GM18517 (cell line): Measurements from ENCODE around the gene ZNF23.
A peak's percentile ranks its signal among the peaks of the same experiment; 100 is the strongest.

Experiments used
- ATAC-seq: cut with Tn5 transposase; IDR thresholded peaks from one replicate; pipeline ENCODE4 v1.9.1; 2021; ENCODE audit warnings: mild to moderate bottlenecking, moderate library complexity; ENCODE audit not compliant: unreplicated experiment

The ZNF23 gene

DNA sequence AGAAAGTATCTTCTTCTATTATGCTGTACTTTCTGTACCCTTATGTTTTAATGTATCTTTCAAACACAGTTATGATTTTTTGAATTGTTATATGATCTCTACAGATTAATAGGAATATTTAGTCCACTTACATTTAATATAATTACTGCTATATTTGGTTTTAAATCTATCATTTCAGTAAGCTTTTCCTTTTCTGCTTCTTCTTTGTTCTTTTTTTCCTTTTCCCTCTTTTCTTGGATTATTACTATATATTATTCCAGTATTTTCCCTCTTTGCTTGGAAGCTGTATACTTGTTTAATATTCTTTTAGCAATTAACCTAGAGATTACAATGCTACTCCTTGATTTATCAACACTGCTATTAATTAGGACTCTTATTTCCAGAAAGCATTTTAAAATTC, 33.7 kb downstream of the ZNF23 start:
- ATAC-seq = no peak

DNA sequence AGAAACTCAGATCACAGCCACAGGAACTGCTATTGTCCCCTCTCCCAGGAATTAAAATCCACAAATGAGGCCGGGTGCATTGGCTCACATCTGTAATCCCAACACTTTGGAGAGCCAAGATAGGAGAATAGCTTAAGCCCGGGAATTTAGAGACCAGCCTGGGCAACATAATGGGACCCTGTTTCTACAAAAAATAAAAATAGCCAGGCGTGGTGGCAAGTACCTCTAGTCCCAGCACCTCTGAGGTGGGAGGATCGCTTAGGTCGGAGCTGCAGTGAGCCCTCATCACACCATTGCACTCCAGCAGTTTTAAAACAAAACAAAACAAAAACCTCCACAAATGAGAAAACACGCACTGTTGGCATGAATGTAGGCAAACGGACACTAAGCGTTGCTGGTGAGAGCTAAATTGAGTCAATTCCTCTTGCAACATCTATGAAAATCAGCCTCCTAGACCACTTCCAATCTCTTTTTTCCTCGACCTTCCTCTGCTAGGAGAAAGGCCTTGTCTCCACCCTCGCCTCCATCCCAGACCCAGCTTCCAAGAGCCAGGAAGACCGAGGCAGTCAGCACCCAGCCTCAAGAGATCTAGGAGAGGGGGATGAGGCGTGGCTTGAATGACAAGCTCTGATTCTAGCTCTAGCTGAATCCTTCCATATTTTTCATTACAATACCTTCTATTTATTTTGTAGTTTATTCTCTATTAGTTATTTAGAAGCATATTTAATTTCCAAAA, 35.0 kb downstream of the ZNF23 start:
- no peak for ATAC-seq

DNA sequence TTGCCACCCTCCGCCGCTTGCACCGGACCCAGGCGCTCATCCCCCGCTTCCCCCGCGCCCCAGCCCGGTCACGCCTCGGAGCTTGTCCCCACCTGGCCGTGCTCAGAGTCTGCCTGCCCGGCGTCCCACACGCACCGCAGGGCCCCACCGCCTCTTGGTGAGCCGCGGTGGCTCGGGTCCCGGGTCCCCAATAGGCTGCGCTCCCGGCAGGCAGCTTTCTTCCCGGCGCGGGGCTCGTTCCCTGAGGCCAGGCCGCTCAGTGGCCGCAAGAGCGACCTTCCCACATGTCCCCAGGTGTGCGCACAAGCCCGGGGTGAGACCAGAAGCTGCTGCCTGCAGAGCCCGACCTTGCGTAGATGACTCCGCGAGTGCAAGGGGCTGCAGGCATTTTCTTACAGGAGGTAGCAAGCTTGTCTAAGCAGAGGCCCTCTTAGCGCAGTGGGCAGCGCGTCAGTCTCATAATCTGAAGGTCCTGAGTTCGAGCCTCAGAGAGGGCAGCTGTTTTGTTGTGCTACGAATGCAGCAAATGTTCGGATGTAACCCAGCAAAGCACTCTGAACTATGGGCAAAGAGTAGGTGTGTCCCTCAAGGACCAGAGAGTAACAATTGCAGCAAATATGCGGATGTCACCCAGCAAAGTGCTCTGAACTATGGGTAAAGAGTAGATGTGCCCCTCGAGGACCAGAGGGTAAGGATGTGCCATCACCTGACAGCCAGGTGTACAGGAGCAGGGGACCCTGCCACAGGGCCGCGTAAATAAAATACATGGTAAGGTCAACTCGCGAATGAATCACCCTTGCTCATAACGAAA, 35.8 kb downstream of the ZNF23 start:
- peak; percentile 89 for ATAC-seq

DNA sequence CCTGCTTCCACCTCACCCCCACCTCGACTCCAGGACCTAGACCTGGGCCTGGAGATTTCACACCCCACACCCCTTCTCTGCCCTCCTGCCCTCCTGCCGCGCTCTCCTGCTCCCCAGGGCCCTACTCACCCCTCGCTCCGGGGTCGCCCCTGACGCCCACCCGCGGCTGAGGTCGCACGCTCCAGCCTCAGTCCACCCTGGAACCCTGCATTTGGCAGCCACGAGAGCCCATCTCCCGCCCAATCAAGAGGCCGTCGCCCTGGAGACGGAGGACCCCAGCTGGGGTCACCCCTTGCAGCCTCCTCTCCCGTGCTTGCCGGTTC, 36.3 kb downstream of the ZNF23 start:
- no peak for ATAC-seq

DNA sequence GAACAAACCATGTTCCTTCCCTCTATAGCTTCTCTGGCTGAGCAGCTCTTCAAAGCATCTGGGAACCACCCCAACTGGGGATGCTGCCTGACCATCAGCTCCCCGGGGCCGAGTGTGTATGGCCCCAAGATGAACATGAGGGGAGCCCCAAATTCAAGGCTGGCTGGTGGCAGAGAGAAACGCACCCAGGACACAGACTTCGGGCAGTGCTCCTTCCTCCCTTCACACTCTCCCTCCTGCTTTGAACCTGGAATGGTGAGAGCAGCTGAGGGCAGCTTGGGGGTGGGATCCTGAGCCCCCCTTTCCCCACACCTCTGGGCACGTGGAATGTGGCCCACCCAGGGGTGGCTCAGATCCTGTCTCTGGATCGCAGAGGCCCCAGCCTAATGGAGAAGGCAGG, 37.4 kb downstream of the ZNF23 start:
- ATAC-seq = no peak

DNA sequence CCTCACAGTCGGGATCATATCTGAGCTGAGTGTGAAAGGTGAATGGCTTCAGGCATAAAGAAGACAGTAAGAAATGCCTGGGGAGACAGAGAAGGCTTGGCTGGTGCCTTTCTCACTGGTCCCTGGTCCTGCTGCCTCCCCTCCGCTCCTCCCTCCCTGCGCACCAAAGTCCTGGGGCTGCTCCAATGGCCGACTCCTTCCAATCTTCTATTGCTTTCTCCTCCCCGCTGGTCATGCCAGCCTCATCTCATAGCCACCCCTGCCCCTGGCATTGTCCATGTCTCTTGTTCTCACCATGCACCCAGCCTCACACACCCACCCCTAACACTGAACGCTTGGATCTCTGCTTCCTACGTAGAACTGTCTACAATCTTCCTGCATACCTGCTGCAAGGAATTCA, 38.2 kb downstream of the ZNF23 start:
- no peak for ATAC-seq

DNA sequence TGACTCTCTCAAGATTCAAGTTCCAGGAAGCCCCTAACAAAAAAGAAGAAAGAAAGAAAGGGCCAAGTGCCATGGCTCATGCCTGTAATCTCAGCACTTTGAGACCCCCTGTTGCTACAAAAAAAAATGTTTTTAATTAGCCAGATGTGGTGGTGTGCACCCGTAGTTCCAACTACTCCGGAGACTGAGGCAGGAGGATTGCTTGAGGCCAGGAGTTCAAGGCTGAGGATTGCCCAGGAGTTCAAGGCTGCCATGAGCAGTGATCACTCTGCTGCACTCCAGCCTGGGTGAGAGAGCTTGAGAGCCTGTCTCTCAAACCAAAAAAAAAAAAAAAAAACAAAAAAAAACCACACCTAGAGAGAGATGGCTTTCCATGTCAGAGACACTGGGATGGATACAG, 39.0 kb downstream of the ZNF23 start:
- no peak for ATAC-seq

DNA sequence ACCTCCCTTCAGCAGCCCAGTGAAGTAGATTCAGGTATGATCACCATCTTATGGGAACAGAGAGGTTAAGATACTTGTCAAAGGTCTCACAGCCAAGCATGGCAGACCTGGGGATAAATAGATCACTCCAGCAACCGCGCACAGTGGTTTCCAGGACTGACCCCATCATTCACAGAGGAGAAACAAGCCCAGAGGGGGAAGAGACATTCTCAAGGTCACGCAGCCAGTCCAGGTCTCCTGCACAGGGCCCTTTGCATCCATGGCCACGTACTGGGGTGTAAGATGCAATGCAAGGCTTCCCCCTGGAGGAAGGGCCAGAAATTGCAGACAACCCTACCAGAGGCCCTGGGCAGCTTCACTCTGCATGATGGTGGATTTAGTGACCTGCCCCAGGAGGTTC, 40.1 kb downstream of the ZNF23 start:
- no peak for ATAC-seq

DNA sequence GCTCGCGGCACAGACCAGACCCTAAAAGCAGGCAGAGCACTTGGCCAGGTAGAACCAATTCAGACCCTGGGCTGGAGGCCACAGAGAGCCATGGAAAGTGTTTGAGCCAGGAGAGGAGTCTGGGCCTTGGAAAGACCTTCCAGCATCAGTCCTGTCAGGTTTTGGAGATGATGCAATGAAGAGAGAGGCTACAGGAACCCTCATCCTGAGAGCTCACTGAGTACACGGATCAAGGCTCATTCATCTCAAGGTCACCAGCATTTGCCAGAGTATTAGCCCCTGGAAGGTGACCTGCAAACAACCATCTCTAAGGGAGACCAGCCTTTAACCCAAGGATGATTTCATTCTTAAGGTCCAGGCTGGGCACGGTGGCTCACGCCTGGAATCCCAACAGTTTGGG, 48.0 kb downstream of the ZNF23 start:
- no peak for ATAC-seq

DNA sequence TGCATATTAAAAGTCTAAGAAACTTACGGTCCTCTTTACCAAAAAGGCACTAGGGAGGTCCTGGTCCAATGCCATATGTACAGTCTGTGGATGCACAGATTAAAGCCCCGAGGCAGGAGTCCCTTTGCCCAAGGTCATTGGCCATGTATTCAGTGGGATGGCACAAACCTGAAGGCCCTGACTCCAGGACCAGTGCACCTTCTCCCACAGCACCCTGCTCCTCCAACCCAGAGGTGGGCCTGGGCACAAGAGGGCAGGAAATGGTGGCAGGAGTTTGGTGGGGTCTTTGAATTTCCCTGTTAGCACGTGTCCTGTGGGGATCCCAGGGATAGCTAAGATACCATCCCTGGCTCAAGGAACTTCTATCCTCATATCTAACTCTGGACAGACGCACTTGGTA, 48.7 kb downstream of the ZNF23 start:
- ATAC-seq = no peak

DNA sequence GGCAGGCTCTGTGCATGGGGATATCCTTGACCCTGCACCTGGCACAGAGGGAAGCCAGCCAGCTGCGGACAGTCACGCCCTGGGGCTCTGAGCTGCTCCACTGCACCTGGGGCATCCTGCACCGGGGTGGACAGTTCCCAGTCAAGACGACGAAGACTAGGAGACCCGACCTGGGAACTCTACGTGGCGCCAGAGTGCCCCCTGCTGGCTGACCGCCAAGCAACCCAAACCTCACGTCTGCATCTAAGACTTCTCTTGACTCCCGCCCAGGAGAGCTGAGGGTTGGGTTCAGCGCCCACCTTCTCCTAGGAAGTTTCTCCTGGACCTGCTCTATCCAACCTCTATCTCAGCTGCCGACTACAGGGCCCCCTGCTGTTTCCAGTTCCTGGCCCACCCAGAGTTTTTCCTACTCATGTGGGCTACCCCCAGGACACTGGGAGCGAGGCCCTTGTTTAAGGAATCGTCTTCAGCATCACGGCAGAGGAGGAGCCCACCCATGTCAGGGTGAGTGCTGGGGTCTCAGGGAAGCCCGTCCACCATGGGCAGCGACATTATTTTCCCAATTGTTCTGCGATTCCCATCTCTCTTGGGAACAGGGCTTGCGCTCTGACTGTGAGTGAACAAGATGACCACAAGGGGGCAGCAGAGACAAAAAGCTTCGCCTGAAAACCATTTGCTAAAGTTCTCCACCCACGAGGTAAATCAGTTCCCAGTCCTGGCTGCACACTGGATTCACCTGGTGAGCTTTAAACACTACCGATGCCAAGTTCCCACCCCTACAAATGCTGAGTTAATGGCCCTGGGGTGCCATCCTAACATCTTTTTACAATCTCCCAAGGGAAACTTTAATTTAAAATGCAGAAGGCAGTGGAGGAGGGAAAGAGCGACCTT, 49.5 kb downstream of the ZNF23 start:
- no peak for ATAC-seq

DNA sequence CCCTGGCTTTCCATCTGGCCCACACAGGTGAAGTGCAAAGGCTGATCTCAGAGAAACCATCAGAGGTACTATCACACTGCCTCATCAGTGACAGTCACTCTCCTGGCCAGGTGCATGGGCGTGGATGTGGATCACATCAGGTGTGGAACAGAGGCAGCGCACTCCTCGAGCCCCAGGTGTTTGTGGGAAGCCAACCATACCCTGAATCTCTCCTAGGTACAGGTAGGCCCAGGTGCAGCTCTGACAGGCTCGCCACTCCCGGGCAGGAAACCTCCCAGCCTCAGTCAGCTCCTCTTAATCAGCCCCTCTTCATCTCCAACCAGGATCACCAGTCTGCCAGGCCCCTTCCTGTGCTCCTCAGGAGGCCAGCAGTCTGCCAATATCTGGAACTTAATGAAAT, 51.9 kb downstream of the ZNF23 start:
- ATAC-seq = no peak

DNA sequence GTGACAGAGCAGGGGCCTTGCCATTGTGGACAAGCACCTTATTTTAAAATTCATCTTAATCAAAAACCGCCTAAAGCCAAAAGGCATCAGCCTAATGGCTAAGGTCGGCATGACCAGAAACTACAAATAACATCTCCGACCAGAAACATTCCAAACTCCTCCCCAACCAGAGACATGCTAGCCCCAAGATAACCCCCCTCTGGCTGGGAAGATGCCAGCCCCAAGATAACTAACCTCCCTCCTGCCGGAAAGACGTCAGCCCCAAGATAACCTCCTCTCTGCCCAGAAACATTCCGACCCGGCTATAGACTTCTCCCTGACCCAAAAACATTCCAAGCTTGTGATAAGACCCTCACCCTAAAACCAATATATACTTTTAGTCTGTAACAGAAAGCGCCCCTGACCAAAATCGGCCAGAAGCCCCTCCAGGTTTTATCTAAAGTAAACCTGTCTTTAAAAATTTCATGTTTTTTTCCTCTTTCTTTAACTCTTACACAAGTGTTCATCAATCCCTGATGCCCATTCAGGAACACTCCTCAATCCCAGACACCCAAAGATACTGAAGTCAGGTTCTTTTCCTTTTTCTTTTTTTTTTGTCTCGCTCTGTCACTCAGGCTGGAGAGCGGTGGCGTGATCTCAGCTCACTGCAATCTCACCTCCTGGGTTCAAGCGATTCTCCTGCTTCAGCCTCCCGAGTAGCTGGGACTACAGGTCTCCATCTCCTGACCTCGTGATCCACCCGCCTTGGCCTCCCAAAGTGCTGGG, 52.9 kb downstream of the ZNF23 start:
- ATAC-seq = no peak

DNA sequence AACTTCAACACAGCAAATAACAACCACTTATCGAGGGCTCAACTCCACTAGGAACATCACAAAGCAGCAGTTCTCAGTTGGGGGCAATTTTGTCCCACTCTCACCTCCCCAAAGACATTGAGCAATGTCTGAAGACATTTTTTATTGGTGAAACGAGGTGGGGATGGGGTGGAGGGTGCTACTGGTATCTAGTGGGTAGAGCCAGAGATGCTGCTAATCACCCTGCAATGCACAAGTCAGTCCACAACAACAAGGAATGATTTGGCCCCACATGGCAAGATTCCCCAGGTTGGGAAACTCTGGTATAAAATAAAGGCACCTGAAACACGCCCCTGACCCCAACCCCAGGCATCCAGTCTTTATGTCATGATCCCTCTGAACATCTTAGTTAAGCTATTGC, 53.5 kb downstream of the ZNF23 start:
- no peak for ATAC-seq

DNA sequence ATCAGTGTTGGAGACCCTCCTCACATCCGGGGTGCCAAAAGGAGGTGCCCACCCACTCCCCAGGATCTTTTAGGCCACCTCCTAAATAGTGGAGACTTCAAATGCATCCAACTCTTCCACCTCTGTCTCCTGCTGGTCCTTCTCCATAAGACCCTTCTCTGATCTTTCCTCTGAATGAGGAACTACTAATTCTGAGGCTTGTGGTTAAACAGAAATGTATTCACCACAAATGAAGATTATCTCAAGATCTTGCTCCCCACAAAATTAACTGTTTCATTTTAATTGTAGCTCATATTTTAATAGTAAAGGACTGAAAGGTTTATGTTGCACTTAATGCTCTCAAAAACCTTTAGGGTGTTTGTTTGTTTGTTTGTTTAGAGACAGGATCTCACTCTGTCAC, 54.3 kb downstream of the ZNF23 start:
- ATAC-seq = no peak

DNA sequence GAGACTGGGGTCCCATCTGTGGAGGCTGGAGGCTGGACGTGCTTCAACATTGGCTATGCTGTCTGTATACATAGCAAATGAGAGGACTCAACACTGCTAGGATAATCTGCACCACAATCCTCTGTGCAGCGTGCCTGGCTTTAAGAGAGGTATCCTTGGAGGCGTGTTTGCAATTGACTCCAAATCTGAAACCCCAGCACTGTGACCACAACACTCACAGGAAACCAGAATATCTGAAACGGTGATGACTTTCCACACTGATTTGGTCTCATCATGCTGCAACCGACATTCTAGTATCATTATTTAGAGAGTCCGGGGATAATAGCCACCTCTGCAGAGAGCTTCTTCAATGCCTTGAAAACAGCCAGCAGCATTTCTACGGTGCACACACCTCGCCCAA, 55.3 kb downstream of the ZNF23 start:
- no peak for ATAC-seq

DNA sequence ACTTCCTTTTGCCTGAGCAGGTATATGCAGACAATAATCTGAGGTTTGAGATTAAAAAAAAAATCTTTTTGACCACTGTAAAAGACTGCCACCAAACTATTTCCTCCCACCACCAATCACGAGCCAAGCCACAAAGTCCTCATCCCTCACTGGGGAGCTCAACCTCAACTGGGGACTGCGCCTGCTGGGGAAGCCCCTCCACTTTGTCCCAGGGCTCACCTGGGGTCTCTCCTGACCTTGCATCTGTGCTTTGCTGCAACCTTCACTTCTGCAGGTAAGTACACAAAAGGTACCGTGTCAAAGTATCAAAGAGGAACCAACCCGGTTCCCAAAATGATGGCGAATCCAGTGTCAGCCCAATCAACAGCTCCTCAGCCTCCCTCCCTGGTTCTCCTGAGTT, 55.7 kb downstream of the ZNF23 start:
- ATAC-seq = no peak

DNA sequence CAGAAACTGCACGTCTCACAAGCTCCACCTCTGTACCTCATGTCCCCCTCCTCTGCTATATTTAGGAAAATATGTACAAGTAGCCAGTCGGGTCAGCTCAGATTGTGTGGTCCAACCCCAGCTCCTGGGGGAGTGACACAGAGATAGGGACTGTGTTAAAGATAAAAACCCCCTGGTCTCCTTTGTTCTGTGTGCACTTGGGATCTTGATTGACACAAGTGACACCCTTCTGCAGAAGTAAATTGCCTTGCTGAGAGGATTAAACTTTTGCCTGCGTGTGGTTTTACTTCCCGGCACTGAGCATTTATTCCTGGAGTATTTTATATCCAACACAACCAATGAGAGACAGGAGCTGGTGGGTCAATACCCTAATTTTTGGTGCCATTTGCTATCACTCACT, 57.7 kb downstream of the ZNF23 start:
- ATAC-seq = no peak

DNA sequence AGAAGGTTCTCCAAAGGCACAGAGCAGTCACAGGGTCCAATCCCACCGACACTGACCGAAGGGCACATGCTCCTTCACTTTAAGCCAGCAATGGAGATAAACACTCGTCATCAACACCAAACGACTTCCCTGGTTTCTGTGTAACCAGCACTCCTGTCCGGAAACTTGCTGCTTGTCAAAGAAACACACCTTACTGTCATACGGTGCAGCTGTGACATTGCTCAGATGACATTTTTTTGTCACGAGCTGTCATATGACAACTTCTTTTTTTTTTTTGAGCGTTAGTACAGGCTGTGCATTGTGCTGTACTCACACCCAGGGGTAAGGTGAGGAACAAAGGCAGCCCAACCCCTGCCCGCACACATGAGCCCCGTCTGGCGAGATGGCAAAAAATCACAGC, 59.4 kb downstream of the ZNF23 start:
- ATAC-seq = no peak

DNA sequence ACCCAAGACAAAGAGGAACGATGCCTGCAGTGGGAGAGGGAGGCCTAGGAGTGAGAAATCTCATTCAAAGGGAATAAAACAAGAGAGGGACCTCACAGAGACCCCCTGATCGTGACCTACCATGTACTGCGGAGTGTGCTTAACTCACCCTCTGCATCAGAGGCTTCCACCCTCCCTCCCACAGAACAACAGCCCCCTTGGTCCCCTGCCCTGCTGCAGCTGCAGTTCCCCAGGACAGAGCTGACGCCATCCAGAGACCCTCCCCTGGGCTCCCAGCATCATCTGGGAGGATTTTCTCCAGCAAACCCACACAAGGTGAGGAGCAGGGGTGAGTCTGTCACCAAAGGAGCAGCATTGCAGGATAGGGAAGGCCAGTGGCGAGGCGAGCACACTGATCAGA, 60.0 kb downstream of the ZNF23 start:
- no peak for ATAC-seq
